DND-41 (cell line): ENCODE data around the gene DNAJC17.

Experiments
- CTCF ChIP-seq: IDR thresholded peaks from 2 replicates; pipeline ENCODE4 v1.5.1; 2012; ENCODE audit warnings: borderline replicate concordance, low read length, moderate library complexity, mild to moderate bottlenecking; ENCODE audit not compliant: poor library complexity, severe bottlenecking; ENCODE audit errors: extremely low read depth
- EZH2 ChIP-seq: IDR thresholded peaks from 3 replicates; pipeline ENCODE4 v1.6.1; 2012; ENCODE audit warnings: borderline replicate concordance, low read depth, mild to moderate bottlenecking, moderate library complexity, low read length, inconsistent platforms; ENCODE audit not compliant: severe bottlenecking

GRCh38 chr15:40766906-40767837 is 40.1 kb downstream of the DNAJC17 start:
- TF ChIP-seq CTCF (no peak), EZH2 (no peak)
